Progenitor cell of endocrine pancreas (in vitro differentiated cells): ENCODE data around the gene THAP9. TPM values are rescaled to one million over a fixed set of nuclear protein-coding genes. Genes with fewer than 3 reads are reported as not detected.

Experiments
- DNase-seq: peaks from one replicate; pipeline ENCODE4 v3.0.0; 2021; ENCODE audit warnings: low spot score; ENCODE audit not compliant: unreplicated experiment
- H3K27ac Mint-ChIP-seq: 2 replicates; pipeline ENCODE4 v1.8.0; 2021; ENCODE audit warnings: mild to moderate bottlenecking, moderate library complexity, mixed read lengths
- H3K27me3 Mint-ChIP-seq: 2 replicates; pipeline ENCODE4 v1.8.0; 2021; ENCODE audit warnings: mixed read lengths
- H3K36me3 Mint-ChIP-seq: 2 replicates; pipeline ENCODE4 v1.8.0; 2022; ENCODE audit warnings: mixed read lengths; ENCODE audit not compliant: insufficient read depth
- H3K4me1 Mint-ChIP-seq: 2 replicates; pipeline ENCODE4 v1.8.0; 2021; ENCODE audit warnings: low read depth, mixed read lengths
- H3K4me3 Mint-ChIP-seq: 2 replicates; pipeline ENCODE4 v1.8.0; 2021; ENCODE audit warnings: low read depth, mild to moderate bottlenecking, moderate library complexity, mixed read lengths
- H3K9me3 Mint-ChIP-seq: 2 replicates; pipeline ENCODE4 v1.8.0; 2021; ENCODE audit warnings: low read depth, mixed read lengths
- total RNA-seq: library from RNA; stranded (reverse); gene quantifications from 2 replicates; pipeline ENCODE4 v1.2.1, GENCODE V29; 2021
- TF ChIP-seq, protein P1 (sequence below): fragments of 200-600 bp; sonication (generic); IDR thresholded peaks from one replicate; pipeline ENCODE4 v1.5.0; 2021; ENCODE audit warnings: antibody characterized with exemption, mild to moderate bottlenecking; ENCODE audit not compliant: unreplicated experiment

Gene THAP9
- total RNA-seq, 1 donor from 2014 or later, result 14.0 TPM

DNA sequence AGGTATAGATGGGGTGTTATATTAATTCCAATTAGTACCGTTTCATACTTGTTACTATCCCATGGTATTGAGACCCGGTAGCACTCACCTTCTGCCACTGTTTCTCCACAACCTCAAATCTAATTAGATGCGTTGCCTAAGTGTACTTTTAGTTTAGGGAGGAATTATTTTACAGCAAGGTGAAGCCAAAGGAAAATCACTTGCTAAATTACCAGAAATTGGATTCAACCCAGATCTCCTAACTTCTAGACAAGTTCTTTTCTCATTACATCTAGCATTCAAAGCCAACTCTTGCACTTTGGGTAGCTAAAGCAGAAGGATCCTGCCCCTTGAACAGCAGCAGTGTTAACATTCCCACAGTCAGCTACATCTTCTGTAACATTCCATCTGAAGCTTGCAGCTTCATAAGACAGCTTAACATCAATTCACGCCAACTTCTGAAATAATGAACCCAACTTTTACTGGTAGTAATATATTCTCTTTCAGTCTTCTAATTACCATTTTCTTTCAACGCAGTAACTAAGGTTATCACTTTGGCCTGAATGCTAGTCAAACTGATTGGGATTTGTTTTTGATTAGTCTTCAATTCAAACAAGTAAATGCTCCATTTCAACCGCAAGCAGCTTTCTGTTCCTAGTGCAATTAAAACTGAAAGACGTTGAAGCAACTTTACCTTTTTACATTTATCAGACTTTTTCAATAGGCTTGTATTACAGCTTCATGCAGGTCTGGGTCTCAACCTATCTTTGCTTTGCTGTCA lies 8.6 kb upstream of the THAP9 start:
- H3K36me3 Mint-ChIP-seq, result peaks cover 17% of the 10 kb centered on the region
- no peaks in the 10 kb centered on the region for H3K27me3 Mint-ChIP-seq
- H3K4me3 Mint-ChIP-seq, result peak overlapping the region; percentile 89
- peaks cover 43% of the 10 kb centered on the region for H3K4me1 Mint-ChIP-seq
- DNase-seq, result no peak
- TF ChIP-seq, protein P1, sequence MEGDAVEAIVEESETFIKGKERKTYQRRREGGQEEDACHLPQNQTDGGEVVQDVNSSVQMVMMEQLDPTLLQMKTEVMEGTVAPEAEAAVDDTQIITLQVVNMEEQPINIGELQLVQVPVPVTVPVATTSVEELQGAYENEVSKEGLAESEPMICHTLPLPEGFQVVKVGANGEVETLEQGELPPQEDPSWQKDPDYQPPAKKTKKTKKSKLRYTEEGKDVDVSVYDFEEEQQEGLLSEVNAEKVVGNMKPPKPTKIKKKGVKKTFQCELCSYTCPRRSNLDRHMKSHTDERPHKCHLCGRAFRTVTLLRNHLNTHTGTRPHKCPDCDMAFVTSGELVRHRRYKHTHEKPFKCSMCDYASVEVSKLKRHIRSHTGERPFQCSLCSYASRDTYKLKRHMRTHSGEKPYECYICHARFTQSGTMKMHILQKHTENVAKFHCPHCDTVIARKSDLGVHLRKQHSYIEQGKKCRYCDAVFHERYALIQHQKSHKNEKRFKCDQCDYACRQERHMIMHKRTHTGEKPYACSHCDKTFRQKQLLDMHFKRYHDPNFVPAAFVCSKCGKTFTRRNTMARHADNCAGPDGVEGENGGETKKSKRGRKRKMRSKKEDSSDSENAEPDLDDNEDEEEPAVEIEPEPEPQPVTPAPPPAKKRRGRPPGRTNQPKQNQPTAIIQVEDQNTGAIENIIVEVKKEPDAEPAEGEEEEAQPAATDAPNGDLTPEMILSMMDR, result no peak
- no peaks in the 10 kb centered on the region for H3K9me3 Mint-ChIP-seq
- H3K27ac Mint-ChIP-seq, result peak overlapping the region; percentile 98

DNA sequence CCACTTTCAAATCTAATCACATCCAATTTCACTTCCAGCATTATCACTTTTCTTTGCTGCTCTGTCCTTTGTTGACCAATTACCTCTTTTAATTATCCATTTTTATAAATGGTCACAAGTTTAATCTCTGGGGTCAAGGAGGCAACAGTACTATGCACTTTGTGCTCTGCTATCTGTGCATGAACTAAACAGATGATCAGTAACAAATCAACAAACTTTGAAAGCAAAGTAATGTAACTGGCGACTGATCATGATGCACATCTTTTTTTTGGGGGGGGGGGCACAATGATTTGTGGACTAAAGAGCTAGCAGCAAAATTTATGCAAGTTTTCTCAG lies 8.1 kb upstream of the THAP9 start:
- TF ChIP-seq, protein P1, result no peak
- DNase-seq, result no peak
- Mint-ChIP-seq H3K4me3 (peak overlapping the region; percentile 89), H3K27me3 (no peaks in the 10 kb centered on the region), H3K4me1 (peaks cover 41% of the 10 kb centered on the region), H3K27ac (peak overlapping the region; percentile 98), H3K36me3 (peaks cover 15% of the 10 kb centered on the region), H3K9me3 (no peaks in the 10 kb centered on the region)

DNA sequence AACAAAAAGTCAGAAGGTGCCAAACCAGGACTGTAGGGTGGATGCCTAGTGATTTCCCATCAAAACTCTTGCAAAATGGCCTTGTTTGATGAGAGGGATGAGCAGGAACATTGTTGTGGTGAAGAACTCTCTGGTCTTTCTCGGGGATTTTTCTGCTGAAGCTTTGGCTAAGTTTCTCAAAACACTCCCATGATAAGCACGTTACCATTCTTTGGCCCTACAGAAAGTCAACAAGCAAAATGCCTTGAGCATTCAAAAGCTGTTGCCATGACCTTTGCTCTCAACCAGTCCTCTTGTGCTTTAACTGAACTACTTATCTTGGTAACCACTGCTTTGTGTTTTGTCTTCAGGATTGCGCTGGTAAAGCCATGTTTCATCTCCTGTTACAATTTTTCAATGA lies 6.6 kb upstream of the THAP9 start:
- Mint-ChIP-seq H3K36me3 (peaks cover 18% of the 10 kb centered on the region), H3K4me3 (peak overlapping the region; percentile 40), H3K9me3 (no peaks in the 10 kb centered on the region), H3K27me3 (no peaks in the 10 kb centered on the region), H3K4me1 (peaks cover 51% of the 10 kb centered on the region), H3K27ac (peak overlapping the region; percentile 73)
- DNase-seq, result no peak
- TF ChIP-seq, protein P1, result no peak

DNA sequence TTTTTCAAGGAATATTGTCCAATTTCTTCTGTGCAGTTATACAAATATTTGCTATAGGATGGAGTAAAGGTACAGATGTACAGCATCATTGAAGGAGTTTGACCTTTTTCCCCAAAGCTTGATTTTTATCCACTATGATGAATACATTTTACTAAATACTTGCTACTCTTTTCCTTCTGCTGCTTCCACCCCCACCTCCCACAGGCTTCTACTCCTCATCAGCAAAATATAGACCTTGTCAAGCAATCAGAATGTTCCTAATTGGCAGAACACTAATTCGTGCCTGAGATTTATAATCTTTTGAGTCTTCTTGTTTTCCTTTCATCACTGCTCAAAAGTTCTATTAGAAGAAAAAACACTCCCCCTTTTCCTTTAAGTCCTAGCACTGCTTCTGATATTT lies 3.8 kb upstream of the THAP9 start:
- Mint-ChIP-seq H3K4me3 (no peak overlapping the region), H3K4me1 (peaks cover 45% of the 10 kb centered on the region), H3K36me3 (peaks cover 18% of the 10 kb centered on the region), H3K27me3 (no peaks in the 10 kb centered on the region), H3K9me3 (no peaks in the 10 kb centered on the region), H3K27ac (peak overlapping the region; percentile 49)
- DNase-seq, result no peak
- TF ChIP-seq, protein P1, result no peak

DNA sequence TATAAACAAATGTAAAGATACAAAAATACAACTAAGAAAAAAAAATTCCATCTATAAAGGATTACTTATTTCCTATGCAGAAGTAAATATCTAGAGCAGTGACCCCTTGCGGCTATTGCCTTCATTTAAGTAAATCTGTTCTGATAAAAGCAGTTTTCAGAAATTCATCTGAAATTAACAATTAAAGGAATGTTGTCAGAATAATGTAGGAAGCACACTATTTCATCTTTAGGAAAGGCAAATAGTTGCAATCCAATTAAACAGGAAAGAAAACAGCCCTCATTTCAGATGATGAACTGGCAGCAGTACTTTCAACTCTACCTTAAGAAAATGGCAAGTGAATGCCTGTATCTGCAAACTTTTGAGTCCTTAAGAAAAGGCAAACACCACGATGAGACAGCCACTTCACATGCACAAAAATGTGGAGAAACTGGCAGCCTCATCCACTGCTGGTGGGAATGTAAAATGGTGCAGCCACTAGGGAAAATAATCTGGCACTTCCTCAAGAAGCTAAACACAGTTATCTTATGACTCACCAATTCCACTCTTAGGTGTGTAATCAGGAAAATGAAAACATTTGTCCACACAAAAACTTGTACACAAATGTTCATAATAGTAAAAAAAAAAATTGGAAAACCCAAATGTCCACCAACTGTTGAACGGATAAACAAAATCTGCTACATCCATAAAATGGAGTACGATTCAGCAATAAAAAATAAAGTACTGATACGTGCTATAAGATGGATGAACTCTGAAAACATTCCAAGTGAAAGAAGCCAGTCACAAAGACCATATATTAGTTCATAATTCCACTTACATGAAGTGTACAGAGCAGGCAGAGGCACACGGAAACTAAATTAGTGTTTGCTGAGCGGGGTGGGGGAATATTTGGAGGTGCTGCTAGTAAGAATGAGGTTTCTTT lies 2.0 kb upstream of the THAP9 start:
- TF ChIP-seq, protein P1, result peak; percentile 53

More for the DNA sequence above, 2.0 kb upstream of the THAP9 start:
- Mint-ChIP-seq H3K9me3 (no peaks in the 10 kb centered on the region), H3K4me3 (no peak overlapping the region), H3K36me3 (peaks cover 18% of the 10 kb centered on the region), H3K4me1 (peaks cover 37% of the 10 kb centered on the region), H3K27ac (no peak overlapping the region), H3K27me3 (no peaks in the 10 kb centered on the region)
- DNase-seq, result no peak
